ENCODE data around the gene SLC37A3. TPM values are rescaled to one million over a fixed set of nuclear protein-coding genes. Genes with fewer than 3 reads are reported as not detected.
"Not testable (repeated sequence)": the region's sequence is repeated elsewhere in the genome, so short reads cannot be mapped to it uniquely, and the experiment has no call there.

Gene SLC37A3
- total and polyA plus RNA-seq, 2 donors (not counting 3 experiments of a cell fraction or from before 2014, with no cell fraction given), result 32.7 to 59.7 TPM

GRCh38 chr7:140322759-140323158 is 75.6 kb downstream of the SLC37A3 start:
- FAIRE-seq (no peak), DNase-seq (ENCODE audit: low read depth, low spot score) (no peak)
- POLR2A ChIA-PET, result no interaction called here
- Histone ChIP-seq H3K79me2 (ENCODE audit: control insufficient read depth, insufficient read depth, low read length) (no peaks in the 10 kb centered on the region), H3K4me1 (ENCODE audit: control insufficient read depth, extremely low read depth, insufficient read depth, low read length) (no peaks in the 10 kb centered on the region), H3K4me3 (replicated peaks in 1 of 3; ENCODE audit: insufficient read depth in 1 of 3, low read depth in 1 of 3, low read length in 3 of 3) (no peak overlapping the region), H3K36me3 (ENCODE audit: control insufficient read depth in 2 of 2, extremely low read depth in 1 of 2, insufficient read depth in 2 of 2, low read length in 2 of 2) (no peaks in the 10 kb centered on the region), H3K9me1 (replicated peaks; ENCODE audit: control insufficient read depth, extremely low read depth, insufficient read depth, low read length) (no peaks in the 10 kb centered on the region), H3K27ac (ENCODE audit: insufficient read depth, low read depth, low read length) (no peak overlapping the region), H3K4me2 (ENCODE audit: insufficient read depth, low read length) (no peak overlapping the region), H2AFZ (ENCODE audit: low read depth, low read length) (no peak overlapping the region), H3K27me3 (ENCODE audit: control insufficient read depth in 2 of 2, insufficient read depth in 2 of 2, low read length in 2 of 2) (no peaks in the 10 kb centered on the region), H4K20me1 (replicated peaks; ENCODE audit: control insufficient read depth, extremely low read depth, insufficient read depth, low read length) (no peaks in the 10 kb centered on the region), H3K9me3 (replicated peaks; ENCODE audit: control insufficient read depth, insufficient read depth, low read length) (no peaks in the 10 kb centered on the region), H3K9ac (replicated peaks; ENCODE audit: extremely low read depth, insufficient read depth, low read length) (no peak overlapping the region)
- intact Hi-C loops (cut with micrococcal nuclease), result loop anchor here (10.0 kb wide), 1 partner anchor 258 kb away; the partner anchor contains the start of gene PARP12
- TF ChIP-seq, protein P1, sequence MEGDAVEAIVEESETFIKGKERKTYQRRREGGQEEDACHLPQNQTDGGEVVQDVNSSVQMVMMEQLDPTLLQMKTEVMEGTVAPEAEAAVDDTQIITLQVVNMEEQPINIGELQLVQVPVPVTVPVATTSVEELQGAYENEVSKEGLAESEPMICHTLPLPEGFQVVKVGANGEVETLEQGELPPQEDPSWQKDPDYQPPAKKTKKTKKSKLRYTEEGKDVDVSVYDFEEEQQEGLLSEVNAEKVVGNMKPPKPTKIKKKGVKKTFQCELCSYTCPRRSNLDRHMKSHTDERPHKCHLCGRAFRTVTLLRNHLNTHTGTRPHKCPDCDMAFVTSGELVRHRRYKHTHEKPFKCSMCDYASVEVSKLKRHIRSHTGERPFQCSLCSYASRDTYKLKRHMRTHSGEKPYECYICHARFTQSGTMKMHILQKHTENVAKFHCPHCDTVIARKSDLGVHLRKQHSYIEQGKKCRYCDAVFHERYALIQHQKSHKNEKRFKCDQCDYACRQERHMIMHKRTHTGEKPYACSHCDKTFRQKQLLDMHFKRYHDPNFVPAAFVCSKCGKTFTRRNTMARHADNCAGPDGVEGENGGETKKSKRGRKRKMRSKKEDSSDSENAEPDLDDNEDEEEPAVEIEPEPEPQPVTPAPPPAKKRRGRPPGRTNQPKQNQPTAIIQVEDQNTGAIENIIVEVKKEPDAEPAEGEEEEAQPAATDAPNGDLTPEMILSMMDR (IDR thresholded peaks at IDR 0.05; ENCODE audit: extremely low read depth in 1 of 2, insufficient read depth in 1 of 2, low read depth in 1 of 2, low read length in 2 of 2), result no peak
- TF ChIP-seq MAX (IDR thresholded peaks at IDR 0.05; ENCODE audit: insufficient read depth, insufficient read length) (no peak), POLR2A (IDR thresholded peaks at IDR 0.05; ENCODE audit: low read depth, low read length) (no peak), POLR2AphosphoS5 (IDR thresholded peaks at IDR 0.05; ENCODE audit: insufficient read depth, low read depth, low read length) (no peak), MYC (IDR thresholded peaks at IDR 0.05; ENCODE audit: low read depth, low read length) (no peak), JUN (IDR thresholded peaks at IDR 0.05; ENCODE audit: borderline replicate concordance, insufficient read depth, insufficient read length, low read depth) (no peak), FOS (IDR thresholded peaks at IDR 0.05; ENCODE audit: borderline replicate concordance, insufficient read depth, low read length) (no peak), EZH2 (IDR thresholded peaks at IDR 0.05; ENCODE audit: borderline replicate concordance, low read depth, low read length, severe bottlenecking) (no peak), GATA2 (IDR thresholded peaks at IDR 0.05; ENCODE audit: insufficient read depth, insufficient read length, low read depth, low read length) (no peak)
- BruUV-seq (replicated peaks), result no TSS peak
- CTCF ChIA-PET, result no interaction called here
- dilution Hi-C loops (cut with MboI; ENCODE audit: extremely low pct_ligation_motif_present, low sequenced_read_pairs), result no loop called here

- H3K4me3 ChIP-seq (replicated peaks in 1 of 3; ENCODE audit: insufficient read depth in 1 of 3, low read depth in 1 of 3, low read length in 3 of 3); H3K27me3 ChIP-seq (ENCODE audit: control insufficient read depth in 2 of 2, insufficient read depth in 2 of 2, low read length in 2 of 2); H3K4me1 ChIP-seq (ENCODE audit: control insufficient read depth, extremely low read depth, insufficient read depth, low read length); H2AFZ ChIP-seq (ENCODE audit: low read depth, low read length); H3K4me2 ChIP-seq (ENCODE audit: insufficient read depth, low read length); BruUV-seq (replicated peaks); H3K9me1 ChIP-seq (replicated peaks; ENCODE audit: control insufficient read depth, extremely low read depth, insufficient read depth, low read length); POLR2A ChIA-PET; H3K9ac ChIP-seq (replicated peaks; ENCODE audit: extremely low read depth, insufficient read depth, low read length); DNase-seq (ENCODE audit: low read depth, low spot score); CTCF ChIA-PET; H3K79me2 ChIP-seq (ENCODE audit: control insufficient read depth, insufficient read depth, low read length); FAIRE-seq; H3K9me3 ChIP-seq (replicated peaks; ENCODE audit: control insufficient read depth, insufficient read depth, low read length); dilution Hi-C loops (cut with MboI; ENCODE audit: extremely low pct_ligation_motif_present, low sequenced_read_pairs); H3K36me3 ChIP-seq (ENCODE audit: control insufficient read depth in 2 of 2, extremely low read depth in 1 of 2, insufficient read depth in 2 of 2, low read length in 2 of 2); H4K20me1 ChIP-seq (replicated peaks; ENCODE audit: control insufficient read depth, extremely low read depth, insufficient read depth, low read length); H3K27ac ChIP-seq (ENCODE audit: insufficient read depth, low read depth, low read length): not testable (repeated sequence)
- intact Hi-C loops (cut with micrococcal nuclease), result loop anchor here (10.0 kb wide), 1 partner anchor 255 kb away; the partner anchor contains the start of gene PARP12
Measured at GRCh38 chr7:140320078-140320477, 78.3 kb downstream of the SLC37A3 start.
